Measurements from ENCODE around the gene CCDC116. TPM values are rescaled to one million over a fixed set of nuclear protein-coding genes. Genes with fewer than 3 reads are reported as not detected.
"Not testable (repeated sequence)": the region's sequence is repeated elsewhere in the genome, so short reads cannot be mapped to it uniquely, and the experiment has no call there.

The CCDC116 gene
- total and polyA plus RNA-seq, 10 of the 15 experiments (the other 5 are each of a cell fraction or from before 2014, with no cell fraction given), result 0.04 to 0.18 (median 0.04) TPM; not detected in 6

GRCh38 chr22:21596356-21597135 lies 36.0 kb upstream of the CCDC116 start:
- in situ Hi-C loops (cut with MboI); FAIRE-seq; H3K4me2 ChIP-seq (ENCODE audit: control insufficient read depth, insufficient read depth); H3K27me3 ChIP-seq (replicated peaks in 1 of 2; ENCODE audit: control insufficient read depth in 2 of 2, insufficient read depth in 2 of 2, low read length in 1 of 2); H3K9me3 ChIP-seq (replicated peaks; ENCODE audit: control insufficient read depth, insufficient read depth, low read length); DNase-seq (ENCODE audit: low read depth, low spot score); intact Hi-C loops (cut with micrococcal nuclease; ENCODE audit: unreplicated experiment); H3K4me3 ChIP-seq; RAD21 ChIA-PET (ENCODE audit: unreplicated experiment); BruUV-seq (replicated peaks); H3K4me1 ChIP-seq (ENCODE audit: control insufficient read depth, insufficient read depth, low read length); H3K27ac ChIP-seq (ENCODE audit: control insufficient read depth, insufficient read depth); H2AFZ ChIP-seq (ENCODE audit: control insufficient read depth, low read depth, low read length); H3K9ac ChIP-seq (ENCODE audit: control insufficient read depth, insufficient read depth, low read length); ATAC-seq; H4K20me1 ChIP-seq (ENCODE audit: control insufficient read depth, insufficient read depth): not testable (repeated sequence)
- CTCF ChIA-PET, result interaction anchor here (0.9 to 1.1 kb wide), 2 partner anchors 10 to 33 kb away, joined by 3 read pairs; no protein-coding TSS in a partner anchor
- POLR2A ChIA-PET, result interaction anchor here (1.5 kb wide), 1 partner anchor 10 kb away, joined by 6 read pairs; no protein-coding TSS in a partner anchor
- peaks cover 34 to 37% of the 10 kb centered on the region in 2 experiments for H3K36me3 ChIP-seq (ENCODE audit: control insufficient read depth in 2 of 2, insufficient read depth in 2 of 2, low read length in 1 of 2)
- WGBS (ENCODE audit: insufficient coverage, insufficient replicate concordance, low lambda C conversion rate, missing lambda C conversion rate), result 91% methylated on average over 13 of the region's 13 CpGs
- SMC1A ChIA-PET (ENCODE audit: uncharacterized antibody, unreplicated experiment), result interaction anchor here (1.1 kb wide), 1 partner anchor 9 kb away, joined by 3 read pairs; no protein-coding TSS in a partner anchor
- H3K79me2 ChIP-seq (ENCODE audit: control insufficient read depth, insufficient read depth, low read length), result peaks cover 49% of the 10 kb centered on the region

- intact Hi-C loops (cut with micrococcal nuclease; ENCODE audit: unreplicated experiment) (no loop called here), in situ Hi-C loops (cut with MboI) (no loop called here)
- ATAC-seq (no peak), DNase-seq (ENCODE audit: low read depth, low spot score) (no peak), FAIRE-seq (no peak)
- ChIA-PET POLR2A (interaction anchor here (0.6 to 1.5 kb wide), 2 partner anchors 8 to 344 kb away, joined by 4 to 6 read pairs; no protein-coding TSS in a partner anchor), SMC1A (ENCODE audit: uncharacterized antibody, unreplicated experiment) (interaction anchor here (1.2 to 1.5 kb wide), 2 partner anchors 9 to 49 kb away, joined by 3 to 5 read pairs; no protein-coding TSS in a partner anchor), RAD21 (ENCODE audit: unreplicated experiment) (interaction anchor here (1.0 kb wide), 1 partner anchor 171 kb away, joined by 3 read pairs; no protein-coding TSS in a partner anchor), CTCF (interaction anchor here (1.0 kb wide), 1 partner anchor 8 kb away, joined by 3 read pairs; no protein-coding TSS in a partner anchor)
- Histone ChIP-seq H3K9me3 (replicated peaks; ENCODE audit: control insufficient read depth, insufficient read depth, low read length) (no peaks in the 10 kb centered on the region), H3K36me3 (ENCODE audit: control insufficient read depth in 2 of 2, insufficient read depth in 2 of 2, low read length in 1 of 2) (peaks cover 30 to 32% of the 10 kb centered on the region in 2 experiments), H2AFZ (ENCODE audit: control insufficient read depth, low read depth, low read length) (no peak overlapping the region), H3K79me2 (ENCODE audit: control insufficient read depth, insufficient read depth, low read length) (peaks cover 43% of the 10 kb centered on the region), H4K20me1 (ENCODE audit: control insufficient read depth, insufficient read depth) (peaks cover 8% of the 10 kb centered on the region; the same call in 1 of the 2 replicates), H3K4me2 (ENCODE audit: control insufficient read depth, insufficient read depth) (no peak overlapping the region), H3K27ac (ENCODE audit: control insufficient read depth, insufficient read depth) (no peak overlapping the region), H3K9ac (ENCODE audit: control insufficient read depth, insufficient read depth, low read length) (no peak overlapping the region), H3K27me3 (replicated peaks in 1 of 2; ENCODE audit: control insufficient read depth in 2 of 2, insufficient read depth in 2 of 2, low read length in 1 of 2) (no peaks in the 10 kb centered on the region), H3K4me3 (no peak overlapping the region), H3K4me1 (ENCODE audit: control insufficient read depth, insufficient read depth, low read length) (no peaks in the 10 kb centered on the region)
- BruUV-seq (replicated peaks), result no TSS peak
- WGBS (ENCODE audit: insufficient coverage, insufficient replicate concordance, low lambda C conversion rate, missing lambda C conversion rate), result 100% methylated on average over 3 of the region's 3 CpGs
- no peak for TF ChIP-seq PML (IDR thresholded peaks at IDR 0.05; ENCODE audit: low read length)
- no peak for TF ChIP-seq RELB (IDR thresholded peaks at IDR 0.05; ENCODE audit: low read depth)
- TF ChIP-seq BCL3 (IDR thresholded peaks at IDR 0.05; ENCODE audit: borderline replicate concordance, insufficient read depth, low read depth, low read length, poor library complexity, severe bottlenecking), result no peak
- TF ChIP-seq IKZF2 (IDR thresholded peaks at IDR 0.05), result no peak
- TF ChIP-seq REST (IDR thresholded peaks at IDR 0.05; ENCODE audit: low read depth, low read length), result no peak
- no peak for TF ChIP-seq FOS (IDR thresholded peaks at IDR 0.05; ENCODE audit: borderline replicate concordance, extremely low read depth, insufficient read length)
- no peak for TF ChIP-seq POLR2AphosphoS2 (IDR thresholded peaks at IDR 0.05; ENCODE audit: low read depth, low read length)
These were observed 34.3 kb upstream of the CCDC116 start for GRCh38 chr22:21598302-21598701.
